ENCODE measurements around the gene LDHAL6B.
"Not testable (repeated sequence)": the region's sequence is repeated elsewhere in the genome, so short reads cannot be mapped to it uniquely, and the experiment has no call there.

Gene LDHAL6B

GRCh38 chr15:59206623-59207183 lies at the start of gene LDHAL6B:
LDHAL6B (plus strand) TSS chr15:59206843; CDS start chr15:59206941, 98 bp downstream.
- no peak for DNase-seq (ENCODE audit: low spot score)

GRCh38 chr15:59157396-59157795 lies 49.2 kb upstream of the LDHAL6B start:
- DNase-seq (ENCODE audit: low spot score) = no peak

GRCh38 chr15:59157840-59158700 lies 48.6 kb upstream of the LDHAL6B start:
- DNase-seq (ENCODE audit: low spot score) = no peak

- no peak for DNase-seq (ENCODE audit: low spot score)
These were observed 48.0 kb upstream of the LDHAL6B start for GRCh38 chr15:59158701-59159034.

- DNase-seq (ENCODE audit: low spot score) = no peak
These were observed 47.4 kb upstream of the LDHAL6B start for GRCh38 chr15:59159210-59159609.

- DNase-seq (ENCODE audit: low spot score) = no peak
These were observed 45.6 kb upstream of the LDHAL6B start for GRCh38 chr15:59160880-59161593.

- not testable (repeated sequence) for DNase-seq (ENCODE audit: low spot score)
These were observed 44.6 kb upstream of the LDHAL6B start for GRCh38 chr15:59162080-59162479.

GRCh38 chr15:59165726-59166125 lies 40.9 kb upstream of the LDHAL6B start:
- no peak for DNase-seq (ENCODE audit: low spot score)

GRCh38 chr15:59166166-59166565 lies 40.5 kb upstream of the LDHAL6B start:
- no peak for DNase-seq (ENCODE audit: low spot score)

- DNase-seq (ENCODE audit: low spot score) = no peak
These were observed 39.9 kb upstream of the LDHAL6B start for GRCh38 chr15:59166601-59167265.

- DNase-seq (ENCODE audit: low spot score) = no peak
These were observed 38.1 kb upstream of the LDHAL6B start for GRCh38 chr15:59168536-59168935.

GRCh38 chr15:59169251-59169708 lies 37.4 kb upstream of the LDHAL6B start:
- DNase-seq (ENCODE audit: low spot score) = peak; percentile 31

- DNase-seq (ENCODE audit: low spot score) = no peak
These were observed 36.2 kb upstream of the LDHAL6B start for GRCh38 chr15:59170295-59171066.

- no peak for DNase-seq (ENCODE audit: low spot score)
These were observed 35.6 kb upstream of the LDHAL6B start for GRCh38 chr15:59171067-59171397.

- no peak for DNase-seq (ENCODE audit: low spot score)
These were observed 34.2 kb upstream of the LDHAL6B start for GRCh38 chr15:59172289-59172901.

GRCh38 chr15:59173194-59173593 lies 33.4 kb upstream of the LDHAL6B start:
- no peak for DNase-seq (ENCODE audit: low spot score)

- no peak for DNase-seq (ENCODE audit: low spot score)
These were observed 32.4 kb upstream of the LDHAL6B start for GRCh38 chr15:59174151-59174834.

- DNase-seq (ENCODE audit: low spot score) = peak; percentile 68
These were observed 31.5 kb upstream of the LDHAL6B start for GRCh38 chr15:59174835-59175831.

- no peak for DNase-seq (ENCODE audit: low spot score)
These were observed 29.9 kb upstream of the LDHAL6B start for GRCh38 chr15:59176653-59177316.

All from hepatic stellate cell (primary cell).